ENCODE data around the gene RABL6. TPM values are rescaled to one million over a fixed set of nuclear protein-coding genes. Genes with fewer than 3 reads are reported as not detected.
A peak's percentile ranks its signal among the peaks of the same experiment; 100 is the strongest.
"Not testable (repeated sequence)": the region's sequence is repeated elsewhere in the genome, so short reads cannot be mapped to it uniquely, and the experiment has no call there.

The RABL6 gene
- total and polyA plus RNA-seq, 5 experiments from 2014 or later: 11.6 to 74.5 (median 17.2) TPM

- peaks cover 4 to 22% (median 5%) of the 10 kb centered on the region in 4 donors for H3K4me1 Mint-ChIP-seq
- peaks cover 0 to 36% (median 14%) of the 10 kb centered on the region in 5 donors for H3K27me3 Mint-ChIP-seq
- DNase-seq (peak in 1 of 10 donors; percentile 42), ATAC-seq (no peak)
- H3K27ac Mint-ChIP-seq: peak overlapping the region in 1 of 10 donors; percentile 70
- H3K9me3 Mint-ChIP-seq: no peaks in the 10 kb centered on the region
- H3K4me3 Mint-ChIP-seq: no peak overlapping the region
- POLR2A ChIA-PET: no interaction called here
- H3K36me3 Mint-ChIP-seq: no peaks in the 10 kb centered on the region
Observed at GRCh38 chr9:136765041-136765440, 42.7 kb upstream of the RABL6 start.

GRCh38 chr9:136765745-136766409 lies 41.9 kb upstream of the RABL6 start:
- POLR2A ChIA-PET, ATAC-seq, H3K36me3 Mint-ChIP-seq, DNase-seq, H3K9me3 Mint-ChIP-seq, H3K4me3 Mint-ChIP-seq: not testable (repeated sequence)
- H3K4me1 Mint-ChIP-seq: peaks cover 2 to 18% (median 5%) of the 10 kb centered on the region in 4 donors
- peaks cover 0 to 33% (median 12%) of the 10 kb centered on the region in 5 donors for H3K27me3 Mint-ChIP-seq
- H3K27ac Mint-ChIP-seq: peak overlapping the region in 3 of 10 donors; percentile 33 to 77 (median 70)

GRCh38 chr9:136766410-136767120 lies 41.2 kb upstream of the RABL6 start:
- DNase-seq: peak in 2 of 10 donors; percentile 29 to 62
- H3K9me3 Mint-ChIP-seq, POLR2A ChIA-PET, ATAC-seq, H3K36me3 Mint-ChIP-seq: not testable (repeated sequence)
- Mint-ChIP-seq H3K27me3 (peaks cover 0 to 31% (median 12%) of the 10 kb centered on the region in 5 donors), H3K4me1 (peaks cover 2 to 17% (median 5%) of the 10 kb centered on the region in 4 donors), H3K27ac (peak overlapping the region in 3 of 10 donors; percentile 59 to 90 (median 73)), H3K4me3 (peak overlapping the region in 4 of 10 donors; percentile 7 to 71 (median 30))

- POLR2A ChIA-PET: no interaction called here
- Mint-ChIP-seq H3K27ac (no peak overlapping the region), H3K4me1 (peaks cover 5 to 22% (median 10%) of the 10 kb centered on the region in 4 donors), H3K36me3 (peaks cover 0 to 3% (median 0%) of the 10 kb centered on the region in 3 donors), H3K4me3 (peak overlapping the region in 1 of 10 donors; percentile 49), H3K9me3 (peaks cover 0 to 5% (median 0%) of the 10 kb centered on the region in 9 donors), H3K27me3 (peaks cover 1 to 28% (median 16%) of the 10 kb centered on the region in 5 donors)
- DNase-seq (peak in 9 of 10 donors; percentile 26 to 73 (median 38)), ATAC-seq (peak; percentile 80 to 89)
Observed at GRCh38 chr9:136769710-136770191, 38.0 kb upstream of the RABL6 start.

GRCh38 chr9:136771907-136772415 lies 35.8 kb upstream of the RABL6 start:
- no peak overlapping the region for H3K4me3 Mint-ChIP-seq

GRCh38 chr9:136773386-136774044 lies 34.2 kb upstream of the RABL6 start:
- no peak overlapping the region for H3K27ac Mint-ChIP-seq
- H3K36me3 Mint-ChIP-seq: peaks cover 0 to 3% (median 0%) of the 10 kb centered on the region in 3 donors
- ATAC-seq: peak; percentile 49 to 54
- H3K9me3 Mint-ChIP-seq: peaks cover 0 to 5% (median 0%) of the 10 kb centered on the region in 9 donors
- H3K4me3 Mint-ChIP-seq: no peak overlapping the region
- H3K4me1 Mint-ChIP-seq: peaks cover 4 to 13% (median 6%) of the 10 kb centered on the region in 4 donors
- POLR2A ChIA-PET: no interaction called here
- DNase-seq: no peak
- peaks cover 1 to 28% (median 12%) of the 10 kb centered on the region in 5 donors for H3K27me3 Mint-ChIP-seq

More at GRCh38 chr9:136771907-136772415, 35.8 kb upstream of the RABL6 start:
- Mint-ChIP-seq H3K27ac (peak overlapping the region in 1 of 10 donors; percentile 43), H3K9me3 (peaks cover 0 to 5% (median 0%) of the 10 kb centered on the region in 9 donors), H3K27me3 (peaks cover 1 to 25% (median 11%) of the 10 kb centered on the region in 5 donors), H3K36me3 (peaks cover 0 to 3% (median 0%) of the 10 kb centered on the region in 3 donors), H3K4me1 (peaks cover 5 to 13% (median 8%) of the 10 kb centered on the region in 4 donors)
- POLR2A ChIA-PET: interaction anchor here (0.6 kb wide), 1 partner anchor 163 kb away, joined by 3 read pairs; no protein-coding TSS in a partner anchor
- DNase-seq (no peak), ATAC-seq (no peak)

GRCh38 chr9:136774416-136775045 lies 33.2 kb upstream of the RABL6 start:
- H3K27me3 Mint-ChIP-seq: peaks cover 1 to 36% (median 16%) of the 10 kb centered on the region in 5 donors
- POLR2A ChIA-PET: interaction anchor here (0.6 kb wide), 1 partner anchor 12 kb away, joined by 3 read pairs; no protein-coding TSS in a partner anchor
- peaks cover 4 to 13% (median 7%) of the 10 kb centered on the region in 4 donors for H3K4me1 Mint-ChIP-seq
- DNase-seq (no peak), ATAC-seq (no peak)
- no peak overlapping the region for H3K27ac Mint-ChIP-seq
- H3K36me3 Mint-ChIP-seq: peaks cover 0 to 3% (median 0%) of the 10 kb centered on the region in 3 donors
- no peak overlapping the region for H3K4me3 Mint-ChIP-seq
- peaks cover 0 to 5% (median 0%) of the 10 kb centered on the region in 9 donors for H3K9me3 Mint-ChIP-seq

- peaks cover 0 to 5% (median 0%) of the 10 kb centered on the region in 9 donors for H3K9me3 Mint-ChIP-seq
- H3K27ac Mint-ChIP-seq: peak overlapping the region in 1 of 10 donors; percentile 56
- H3K27me3 Mint-ChIP-seq: peaks cover 1 to 31% (median 14%) of the 10 kb centered on the region in 5 donors
- H3K4me3 Mint-ChIP-seq: no peak overlapping the region
- ATAC-seq (no peak), DNase-seq (no peak)
- POLR2A ChIA-PET: no interaction called here
- peaks cover 0 to 3% (median 0%) of the 10 kb centered on the region in 3 donors for H3K36me3 Mint-ChIP-seq
- H3K4me1 Mint-ChIP-seq: peaks cover 3 to 7% (median 5%) of the 10 kb centered on the region in 4 donors
Observed at GRCh38 chr9:136775191-136775590, 32.6 kb upstream of the RABL6 start.

- ATAC-seq (no peak), DNase-seq (no peak)
- H3K27me3 Mint-ChIP-seq: peaks cover 1 to 29% (median 14%) of the 10 kb centered on the region in 5 donors
- H3K4me1 Mint-ChIP-seq: peaks cover 2 to 7% (median 5%) of the 10 kb centered on the region in 4 donors
- POLR2A ChIA-PET: no interaction called here
- peaks cover 0 to 3% (median 0%) of the 10 kb centered on the region in 3 donors for H3K36me3 Mint-ChIP-seq
- no peak overlapping the region for H3K4me3 Mint-ChIP-seq
- peaks cover 0 to 5% (median 0%) of the 10 kb centered on the region in 9 donors for H3K9me3 Mint-ChIP-seq
- no peak overlapping the region for H3K27ac Mint-ChIP-seq
Observed at GRCh38 chr9:136776947-136777346, 30.8 kb upstream of the RABL6 start.

GRCh38 chr9:136777359-136777758 lies 30.4 kb upstream of the RABL6 start:
- H3K27ac Mint-ChIP-seq: no peak overlapping the region
- ATAC-seq (no peak), DNase-seq (no peak)
- peaks cover 0 to 3% (median 0%) of the 10 kb centered on the region in 3 donors for H3K36me3 Mint-ChIP-seq
- peaks cover 1 to 29% (median 14%) of the 10 kb centered on the region in 5 donors for H3K27me3 Mint-ChIP-seq
- H3K4me3 Mint-ChIP-seq: no peak overlapping the region
- H3K4me1 Mint-ChIP-seq: peaks cover 2 to 7% (median 5%) of the 10 kb centered on the region in 4 donors
- H3K9me3 Mint-ChIP-seq: peaks cover 0 to 5% (median 0%) of the 10 kb centered on the region in 9 donors
- POLR2A ChIA-PET: no interaction called here

GRCh38 chr9:136779808-136780207 lies 27.9 kb upstream of the RABL6 start:
- Mint-ChIP-seq H3K4me3 (no peak overlapping the region), H3K27me3 (peaks cover 0 to 29% (median 10%) of the 10 kb centered on the region in 5 donors), H3K36me3 (no peaks in the 10 kb centered on the region), H3K4me1 (peaks cover 0 to 3% (median 0%) of the 10 kb centered on the region in 4 donors), H3K27ac (no peak overlapping the region), H3K9me3 (no peaks in the 10 kb centered on the region)
- DNase-seq (peak in 1 of 10 donors; percentile 23), ATAC-seq (no peak)
- POLR2A ChIA-PET: interaction anchor here (1.2 kb wide), 1 partner anchor 247 kb away, joined by 3 read pairs; no protein-coding TSS in a partner anchor
